ENCODE measurements around the gene RXFP3.
"Not testable (repeated sequence)": the region's sequence is repeated elsewhere in the genome, so short reads cannot be mapped to it uniquely, and the experiment has no call there.

Gene RXFP3

GRCh38 chr5:33937017-33937706 lies 976 bp downstream of the RXFP3 start:
- no peak for DNase-seq

DNA sequence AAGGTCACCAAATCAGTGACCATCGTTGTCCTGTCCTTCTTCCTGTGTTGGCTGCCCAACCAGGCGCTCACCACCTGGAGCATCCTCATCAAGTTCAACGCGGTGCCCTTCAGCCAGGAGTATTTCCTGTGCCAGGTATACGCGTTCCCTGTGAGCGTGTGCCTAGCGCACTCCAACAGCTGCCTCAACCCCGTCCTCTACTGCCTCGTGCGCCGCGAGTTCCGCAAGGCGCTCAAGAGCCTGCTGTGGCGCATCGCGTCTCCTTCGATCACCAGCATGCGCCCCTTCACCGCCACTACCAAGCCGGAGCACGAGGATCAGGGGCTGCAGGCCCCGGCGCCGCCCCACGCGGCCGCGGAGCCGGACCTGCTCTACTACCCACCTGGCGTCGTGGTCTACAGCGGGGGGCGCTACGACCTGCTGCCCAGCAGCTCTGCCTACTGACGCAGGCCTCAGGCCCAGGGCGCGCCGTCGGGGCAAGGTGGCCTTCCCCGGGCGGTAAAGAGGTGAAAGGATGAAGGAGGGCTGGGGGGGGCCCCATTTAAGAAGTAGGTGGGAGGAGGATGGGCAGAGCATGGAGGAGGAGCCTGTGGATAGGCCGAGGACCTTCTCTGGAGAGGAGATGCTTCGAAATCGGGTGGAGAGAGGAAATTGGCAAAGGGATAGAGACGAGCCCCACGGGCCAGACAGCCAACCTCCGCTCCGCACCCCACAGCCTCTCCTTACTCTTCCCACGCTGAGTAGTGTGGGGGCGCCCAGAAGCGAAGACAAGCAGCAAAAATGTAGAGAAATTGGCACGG lies 1.7 kb downstream of the RXFP3 start:
- no peak for DNase-seq

DNA sequence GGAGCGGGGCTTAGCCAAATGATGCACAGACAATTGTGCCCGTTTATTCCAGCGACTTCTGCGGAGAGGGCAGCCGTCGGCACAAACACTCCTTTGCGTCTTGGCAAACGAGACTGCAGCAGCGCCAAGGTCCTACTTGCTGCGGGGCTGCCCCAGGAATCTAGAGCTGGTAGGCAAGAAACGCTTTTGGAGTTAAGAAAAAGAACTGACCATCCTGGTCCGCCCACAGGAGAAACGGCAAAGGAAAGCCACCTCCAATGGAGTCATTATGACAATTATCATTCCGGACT lies 2.3 kb downstream of the RXFP3 start:
- DNase-seq: no peak

DNA sequence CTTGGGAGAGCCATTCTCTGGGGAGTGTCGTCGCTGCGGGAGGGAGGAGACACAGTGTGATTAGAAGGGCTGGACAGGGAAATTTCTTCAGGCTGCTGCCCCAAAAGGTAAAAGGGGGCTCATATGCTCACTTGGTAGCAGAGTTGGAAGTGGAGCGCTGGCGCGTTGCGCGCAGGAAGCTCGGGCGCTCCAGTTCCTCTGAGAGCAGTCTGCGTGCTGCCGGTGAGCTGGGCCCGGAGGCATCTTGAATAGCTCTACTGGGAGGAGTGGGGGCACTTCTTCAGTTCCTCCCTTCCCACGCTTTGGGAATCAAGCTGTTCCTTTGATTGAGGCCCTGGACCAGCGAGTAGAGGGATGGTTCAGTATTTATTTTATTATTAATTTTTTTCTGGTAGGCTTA lies 2.7 kb downstream of the RXFP3 start:
- no peak for DNase-seq

- no peak for DNase-seq
Observed at GRCh38 chr5:33939556-33940262, 3.5 kb downstream of the RXFP3 start.

DNA sequence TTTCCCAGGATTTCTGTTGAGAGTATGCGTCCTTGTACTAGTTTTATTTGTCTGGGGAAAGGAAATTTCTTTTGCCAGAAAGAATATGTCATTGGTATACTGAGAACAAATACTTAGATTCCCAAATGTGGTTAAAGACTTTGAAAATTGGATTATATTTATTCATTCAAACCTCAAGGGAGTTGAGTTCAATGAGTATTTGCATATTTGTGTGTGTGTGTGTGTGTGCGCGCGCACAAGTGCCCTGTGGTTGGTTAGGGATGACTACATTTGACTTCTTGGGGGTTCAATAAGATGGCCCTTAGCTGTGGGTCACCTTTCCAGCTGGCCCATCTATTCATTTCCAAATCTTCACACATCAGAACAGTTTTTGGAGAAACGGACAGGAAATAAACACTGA lies 4.9 kb downstream of the RXFP3 start:
- DNase-seq: no peak

- no peak for DNase-seq
Observed at GRCh38 chr5:33944543-33945132, 8.5 kb downstream of the RXFP3 start.

DNA sequence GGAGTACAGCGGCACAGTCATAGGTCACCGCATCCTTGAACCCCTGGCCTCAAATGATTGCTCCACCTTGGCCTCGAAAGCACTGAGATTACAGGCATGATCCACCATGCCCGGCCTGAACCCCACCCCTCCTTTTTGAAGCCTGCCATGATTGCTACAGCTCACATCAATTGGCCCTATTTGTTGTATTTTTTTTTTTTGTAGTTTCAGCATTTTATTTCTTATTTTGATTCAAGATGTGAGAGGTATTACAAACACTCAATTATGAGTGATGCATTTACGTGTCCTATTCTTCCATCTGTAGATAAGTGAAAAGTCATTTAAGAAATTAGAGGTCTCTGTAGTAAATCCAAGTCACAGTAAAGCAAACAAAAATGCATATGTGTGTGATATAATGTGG lies 16.0 kb downstream of the RXFP3 start:
- not testable (repeated sequence) for DNase-seq

- DNase-seq: no peak
Observed at GRCh38 chr5:33957577-33958150, 21.5 kb downstream of the RXFP3 start.

- DNase-seq: no peak
Observed at GRCh38 chr5:33958176-33958575, 22.0 kb downstream of the RXFP3 start.

DNA sequence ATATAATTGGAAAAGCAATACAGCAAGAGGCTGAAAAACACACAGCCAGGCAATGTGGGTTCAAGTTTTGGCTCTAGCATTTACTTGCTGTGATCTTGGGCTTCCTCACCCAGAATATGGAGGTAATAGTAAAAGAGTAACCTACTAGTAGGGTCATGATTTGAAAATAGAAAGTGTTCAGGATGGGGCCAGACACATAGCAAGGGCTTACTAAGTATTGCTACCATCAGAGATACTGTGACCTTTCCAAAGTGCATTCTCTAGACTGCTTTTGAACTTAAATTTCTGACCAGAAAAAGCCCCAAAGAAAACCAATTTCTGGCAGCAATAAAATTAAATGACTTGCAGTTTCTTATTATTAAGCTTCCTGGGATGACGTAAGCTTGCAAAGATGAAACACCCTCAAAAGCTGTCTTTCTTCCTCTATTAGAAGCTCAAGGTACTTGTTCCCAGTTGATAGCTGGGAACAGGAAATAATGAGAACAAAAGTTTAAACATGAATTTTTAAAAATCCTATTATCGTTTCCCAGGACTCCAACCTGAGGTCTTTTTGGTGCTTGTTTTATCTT lies 28.0 kb downstream of the RXFP3 start:
- no peak for DNase-seq

DNA sequence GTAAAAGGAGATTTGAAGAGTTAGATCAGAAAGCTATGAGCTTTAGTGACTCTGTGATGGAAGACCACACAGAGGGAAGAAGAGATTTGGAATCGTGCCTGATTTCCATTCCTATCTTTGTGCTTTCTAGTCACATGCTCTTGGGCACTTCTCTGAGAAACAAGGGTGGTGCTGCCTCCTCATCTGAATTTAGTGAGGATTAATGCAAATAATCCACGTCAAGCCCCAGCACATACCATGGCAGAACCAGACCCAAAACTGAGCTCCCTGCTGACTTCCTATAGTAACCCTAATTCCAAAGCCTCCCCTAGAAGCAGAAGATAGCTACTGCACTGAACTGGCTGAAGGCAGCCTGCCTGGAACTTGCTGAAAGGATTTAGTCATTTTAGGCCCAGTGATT lies 30.6 kb downstream of the RXFP3 start:
- no peak for DNase-seq

- no peak for DNase-seq
Observed at GRCh38 chr5:33968211-33969005, 32.2 kb downstream of the RXFP3 start.

DNA sequence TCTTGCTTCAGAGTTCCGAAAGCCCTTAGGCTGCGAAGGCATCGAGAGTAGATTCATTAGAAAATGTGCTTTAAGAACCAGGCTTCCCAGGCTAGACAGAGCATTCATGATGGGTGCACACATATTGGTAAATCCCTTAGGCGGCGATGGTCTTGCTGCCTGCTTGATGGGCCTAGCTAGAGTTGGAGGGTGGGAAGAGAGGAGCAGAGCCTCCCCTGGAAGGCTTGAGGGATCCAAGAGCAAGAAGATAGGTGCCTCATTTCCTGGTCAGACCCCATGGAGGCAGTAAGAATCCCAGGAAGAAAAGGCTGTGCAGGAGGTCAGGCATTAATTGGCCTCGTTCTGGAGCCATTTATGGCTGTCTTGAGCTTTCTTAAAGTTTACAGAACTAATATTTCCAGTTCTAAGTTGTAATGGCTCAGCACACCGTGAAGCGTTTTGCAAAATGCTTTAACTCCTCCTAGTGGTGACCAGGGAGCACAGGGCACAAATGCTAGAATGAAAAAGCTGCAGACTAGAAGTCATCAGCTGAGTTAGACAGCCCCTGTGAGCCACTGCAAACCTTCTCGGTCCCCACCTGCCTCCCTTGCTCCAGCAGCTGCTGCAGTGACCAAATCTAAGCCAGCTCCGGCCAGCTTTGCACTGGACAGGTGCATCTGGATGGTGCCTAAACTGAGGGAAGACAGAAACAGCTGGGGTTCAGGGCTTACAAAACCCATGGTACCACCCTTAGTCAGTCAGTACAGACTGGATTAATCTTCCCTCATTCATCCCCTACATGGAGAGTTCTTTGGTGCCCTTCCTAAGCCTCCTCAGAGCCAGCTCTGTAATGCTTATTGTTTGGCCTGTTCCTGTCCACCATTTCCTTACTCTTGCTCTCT lies 33.6 kb downstream of the RXFP3 start:
- DNase-seq: peak; percentile 68

DNA sequence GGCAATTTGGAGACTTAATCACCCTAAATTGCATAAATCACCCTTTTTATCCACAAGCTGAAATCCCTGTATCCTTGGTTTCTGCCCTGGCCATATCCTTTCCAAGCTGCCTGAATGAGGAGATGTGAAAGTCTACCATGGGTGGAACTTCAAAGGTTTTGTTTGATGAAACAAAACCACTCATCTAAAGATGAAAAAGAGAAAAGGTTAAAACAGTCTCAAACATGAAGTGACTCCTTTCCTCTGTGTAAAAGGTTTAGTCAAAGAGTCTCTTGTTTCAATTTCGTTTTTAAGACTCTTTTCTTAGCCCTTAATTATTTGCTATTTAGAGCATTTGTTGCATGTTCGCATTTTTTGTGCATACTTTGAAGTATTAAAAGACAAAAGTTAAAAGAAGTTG lies 37.1 kb downstream of the RXFP3 start:
- DNase-seq: no peak

DNA sequence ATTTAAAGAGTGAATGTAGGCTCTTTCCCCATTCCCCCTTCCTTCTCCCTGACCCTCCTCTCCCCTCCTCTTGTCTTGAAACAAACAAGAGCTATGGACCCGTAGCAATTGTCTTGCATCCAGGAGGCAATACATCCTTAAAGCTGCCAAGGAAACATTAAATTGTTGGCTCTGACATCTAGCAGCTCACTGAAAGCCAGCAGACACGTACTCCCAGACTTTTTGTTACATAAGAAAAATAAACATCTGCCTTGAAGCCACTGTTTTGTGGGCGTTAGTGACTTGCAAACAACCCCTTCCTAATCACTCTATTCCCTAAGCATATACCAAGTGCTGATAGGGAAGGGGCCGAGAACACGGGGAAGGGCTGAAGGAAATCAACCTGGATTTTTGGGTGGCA lies 39.7 kb downstream of the RXFP3 start:
- DNase-seq: no peak

DNA sequence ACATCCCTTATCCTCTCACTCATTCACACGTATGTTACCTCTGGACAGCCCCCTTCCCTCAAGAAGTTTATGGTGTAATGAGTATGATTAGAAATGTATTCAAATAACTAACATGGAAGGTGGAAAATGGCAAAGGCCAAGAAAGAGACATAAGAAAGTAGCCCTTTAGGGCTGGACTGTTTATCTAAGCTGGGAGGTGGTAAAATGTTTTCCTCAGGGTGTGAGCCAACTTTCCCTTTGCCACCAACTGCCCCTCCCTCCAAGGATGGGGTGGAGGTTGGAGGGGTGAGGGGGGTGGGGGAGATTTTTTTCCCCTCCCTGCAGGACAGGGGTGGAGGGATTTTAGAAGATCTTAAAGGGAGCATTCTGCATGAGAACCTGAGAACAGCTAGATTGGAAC lies 40.1 kb downstream of the RXFP3 start:
- no peak for DNase-seq

- DNase-seq: no peak
Observed at GRCh38 chr5:33978306-33978705, 42.1 kb downstream of the RXFP3 start.

- no peak for DNase-seq
Observed at GRCh38 chr5:33980030-33980429, 43.8 kb downstream of the RXFP3 start.

DNA sequence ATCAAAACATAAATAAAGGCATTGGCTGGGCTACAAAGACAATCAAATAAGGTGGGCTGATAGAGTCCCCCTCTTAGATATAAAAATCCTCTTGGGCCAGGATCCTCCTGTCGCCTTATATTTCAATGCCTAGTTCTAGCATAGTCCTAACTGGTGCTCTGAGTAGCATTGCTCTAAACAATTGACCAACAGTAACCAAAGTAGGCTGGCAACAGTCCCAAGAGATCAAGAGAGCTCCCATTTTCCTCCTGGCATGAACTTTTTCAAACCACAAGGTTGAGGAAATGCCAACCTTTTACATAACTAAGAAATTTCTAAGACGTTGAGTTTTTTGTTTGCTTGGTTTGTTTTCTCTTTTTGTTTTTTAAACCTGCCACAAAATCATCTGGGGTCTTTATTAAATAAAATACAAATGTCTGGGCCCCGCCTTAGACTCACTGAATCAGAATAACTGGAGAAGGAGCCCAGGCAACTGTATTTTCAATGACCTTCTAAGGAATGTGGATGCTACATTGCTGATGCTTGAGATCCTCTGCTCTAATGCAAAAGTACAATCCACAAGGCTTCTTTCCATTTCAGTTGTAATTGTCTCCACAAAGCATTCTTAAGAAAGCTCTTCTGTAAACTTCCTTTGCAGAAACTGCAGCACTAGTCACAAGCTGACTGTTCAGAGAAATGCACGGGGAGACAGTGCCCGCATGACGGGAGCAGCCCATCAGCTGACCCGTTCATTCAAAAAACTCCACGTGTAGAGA lies 45.4 kb downstream of the RXFP3 start:
- no peak for DNase-seq
